Inferior parietal cortex (tissue), 1 donor: Measurements from ENCODE around the gene ATP11A.
A peak's percentile ranks its signal among the peaks of the same experiment; 100 is the strongest.

Source experiments
- DNase-seq: peaks from one replicate; pipeline ENCODE4 v3.0.0-alpha.2; 2016; ENCODE audit errors: extremely low spot score

ATP11A gene

GRCh38 chr13:112928020-112928971, 238.5 kb downstream of the ATP11A start:
- DNase-seq: no peak

GRCh38 chr13:112928972-112929782, 239.3 kb downstream of the ATP11A start:
- no peak for DNase-seq

GRCh38 chr13:112929783-112930055, 239.9 kb downstream of the ATP11A start:
- no peak for DNase-seq

- DNase-seq: no peak
These were observed 240.4 kb downstream of the ATP11A start for GRCh38 chr13:112930192-112930591.

GRCh38 chr13:112931028-112931934, 241.4 kb downstream of the ATP11A start:
- peak; percentile 39 for DNase-seq

GRCh38 chr13:112932971-112933370, 243.1 kb downstream of the ATP11A start:
- DNase-seq: no peak

- no peak for DNase-seq
These were observed 243.8 kb downstream of the ATP11A start for GRCh38 chr13:112933649-112934048.

GRCh38 chr13:112934078-112934477, 244.2 kb downstream of the ATP11A start:
- no peak for DNase-seq
